Measurements from ENCODE around the gene INAVA. TPM values are rescaled to one million over a fixed set of nuclear protein-coding genes. Genes with fewer than 3 reads are reported as not detected.

Gene INAVA
- total RNA-seq, 1 donor from 2014 or later, result 23.7 TPM

DNA sequence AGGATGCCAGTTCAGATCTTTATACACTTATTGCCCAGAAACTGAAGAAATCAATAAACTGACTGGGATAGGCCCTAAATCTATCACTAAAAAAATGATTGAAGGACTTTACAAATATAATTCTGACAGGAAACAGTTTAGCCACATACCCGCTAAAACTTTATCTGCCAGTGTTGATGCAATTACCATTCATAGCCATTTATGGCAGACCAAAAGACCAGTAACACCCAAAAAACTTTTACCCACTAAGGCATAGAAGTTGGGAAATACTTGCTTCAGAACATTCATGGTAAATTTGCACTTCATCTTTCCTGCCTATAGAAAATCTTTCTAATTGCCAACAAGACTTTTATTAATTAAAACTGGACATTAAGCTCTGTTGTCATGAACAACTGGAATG, 36.9 kb upstream of the INAVA start:
- Histone ChIP-seq H3K4me3 (no peak overlapping the region), H3K4me1 (no peaks in the 10 kb centered on the region), H3K9ac (no peak overlapping the region), H3K79me2 (ENCODE audit: low read depth) (no peaks in the 10 kb centered on the region), H3K27ac (no peak overlapping the region), H4K20me1 (ENCODE audit: low read depth) (no peaks in the 10 kb centered on the region), H2AFZ (replicated peaks) (no peak overlapping the region), H3K36me3 (peaks cover 31% of the 10 kb centered on the region), H3K27me3 (no peaks in the 10 kb centered on the region), H3K4me2 (no peak overlapping the region), H3K9me3 (ENCODE audit: low read depth) (no peaks in the 10 kb centered on the region), H3F3A (ENCODE audit: low read depth) (peaks cover 4% of the 10 kb centered on the region)
- no peak for DNase-seq (ENCODE audit: low spot score)
- H3K27ac Mint-ChIP-seq, result no peak overlapping the region
- peaks cover 17% of the 10 kb centered on the region for H3K36me3 Mint-ChIP-seq
- no peak overlapping the region for H3K4me3 Mint-ChIP-seq
- TF ChIP-seq EZH2 (IDR thresholded peaks at IDR 0.05) (no peak), EZH2phosphoT487 (IDR thresholded peaks at IDR 0.05) (no peak)
- TF ChIP-seq, protein P1, sequence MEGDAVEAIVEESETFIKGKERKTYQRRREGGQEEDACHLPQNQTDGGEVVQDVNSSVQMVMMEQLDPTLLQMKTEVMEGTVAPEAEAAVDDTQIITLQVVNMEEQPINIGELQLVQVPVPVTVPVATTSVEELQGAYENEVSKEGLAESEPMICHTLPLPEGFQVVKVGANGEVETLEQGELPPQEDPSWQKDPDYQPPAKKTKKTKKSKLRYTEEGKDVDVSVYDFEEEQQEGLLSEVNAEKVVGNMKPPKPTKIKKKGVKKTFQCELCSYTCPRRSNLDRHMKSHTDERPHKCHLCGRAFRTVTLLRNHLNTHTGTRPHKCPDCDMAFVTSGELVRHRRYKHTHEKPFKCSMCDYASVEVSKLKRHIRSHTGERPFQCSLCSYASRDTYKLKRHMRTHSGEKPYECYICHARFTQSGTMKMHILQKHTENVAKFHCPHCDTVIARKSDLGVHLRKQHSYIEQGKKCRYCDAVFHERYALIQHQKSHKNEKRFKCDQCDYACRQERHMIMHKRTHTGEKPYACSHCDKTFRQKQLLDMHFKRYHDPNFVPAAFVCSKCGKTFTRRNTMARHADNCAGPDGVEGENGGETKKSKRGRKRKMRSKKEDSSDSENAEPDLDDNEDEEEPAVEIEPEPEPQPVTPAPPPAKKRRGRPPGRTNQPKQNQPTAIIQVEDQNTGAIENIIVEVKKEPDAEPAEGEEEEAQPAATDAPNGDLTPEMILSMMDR (IDR thresholded peaks at IDR 0.05), result no peak
- H3K4me1 Mint-ChIP-seq, result no peaks in the 10 kb centered on the region
- H3K9me3 Mint-ChIP-seq, result no peaks in the 10 kb centered on the region
- no peaks in the 10 kb centered on the region for H3K27me3 Mint-ChIP-seq (ENCODE audit: insufficient read depth, low read depth)

DNA sequence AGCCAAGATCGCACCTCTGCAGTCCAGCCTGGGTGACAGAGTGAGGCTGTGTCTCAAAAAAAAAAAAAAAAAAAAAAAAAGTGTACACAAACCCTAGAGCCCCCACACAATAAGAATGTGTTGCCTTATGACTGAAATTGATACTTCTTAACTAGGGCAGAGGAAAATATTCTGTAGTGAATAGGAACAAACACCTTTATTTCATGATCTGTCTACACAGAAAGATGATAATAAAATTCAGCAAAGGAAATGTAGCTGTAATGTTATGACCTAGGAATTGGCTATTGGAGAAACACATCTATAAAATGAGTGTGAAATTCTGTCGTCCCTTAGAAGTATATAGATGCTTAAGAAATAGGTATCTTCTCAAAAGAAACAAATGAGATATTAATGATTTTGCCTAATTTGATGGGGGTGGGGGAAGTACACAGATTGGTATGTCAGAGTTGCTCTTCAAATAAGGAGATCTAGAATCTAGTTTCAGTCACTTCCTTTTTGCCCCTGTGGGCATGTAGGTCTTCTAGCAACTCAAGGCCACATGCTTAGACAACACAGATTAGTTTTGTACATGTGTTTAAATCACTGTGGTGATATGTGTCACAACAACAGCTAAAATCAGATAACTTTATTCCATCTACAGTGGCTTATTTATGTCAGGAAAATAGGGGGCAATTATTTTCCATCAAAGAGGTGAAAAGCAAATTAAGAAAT, 32.6 kb upstream of the INAVA start:
- Histone ChIP-seq H2AFZ (replicated peaks) (no peak overlapping the region), H3K4me2 (no peak overlapping the region), H3K9ac (no peak overlapping the region), H3K27ac (no peak overlapping the region), H3K4me3 (no peak overlapping the region), H3K27me3 (no peaks in the 10 kb centered on the region), H3K4me1 (peaks cover 10% of the 10 kb centered on the region), H3K79me2 (ENCODE audit: low read depth) (no peaks in the 10 kb centered on the region), H3F3A (ENCODE audit: low read depth) (peaks cover 8% of the 10 kb centered on the region), H3K9me3 (ENCODE audit: low read depth) (no peaks in the 10 kb centered on the region), H3K36me3 (peaks cover 9% of the 10 kb centered on the region), H4K20me1 (ENCODE audit: low read depth) (no peaks in the 10 kb centered on the region)
- H3K27me3 Mint-ChIP-seq (ENCODE audit: insufficient read depth, low read depth), result no peaks in the 10 kb centered on the region
- H3K4me1 Mint-ChIP-seq, result peaks cover 2% of the 10 kb centered on the region
- H3K9me3 Mint-ChIP-seq, result no peaks in the 10 kb centered on the region
- TF ChIP-seq EZH2 (IDR thresholded peaks at IDR 0.05), result no peak
- TF ChIP-seq, protein P1 (IDR thresholded peaks at IDR 0.05), result no peak
- TF ChIP-seq EZH2phosphoT487 (IDR thresholded peaks at IDR 0.05), result no peak
- peaks cover 23% of the 10 kb centered on the region for H3K36me3 Mint-ChIP-seq
- no peak overlapping the region for H3K4me3 Mint-ChIP-seq
- no peak overlapping the region for H3K27ac Mint-ChIP-seq
- no peak for DNase-seq (ENCODE audit: low spot score)

DNA sequence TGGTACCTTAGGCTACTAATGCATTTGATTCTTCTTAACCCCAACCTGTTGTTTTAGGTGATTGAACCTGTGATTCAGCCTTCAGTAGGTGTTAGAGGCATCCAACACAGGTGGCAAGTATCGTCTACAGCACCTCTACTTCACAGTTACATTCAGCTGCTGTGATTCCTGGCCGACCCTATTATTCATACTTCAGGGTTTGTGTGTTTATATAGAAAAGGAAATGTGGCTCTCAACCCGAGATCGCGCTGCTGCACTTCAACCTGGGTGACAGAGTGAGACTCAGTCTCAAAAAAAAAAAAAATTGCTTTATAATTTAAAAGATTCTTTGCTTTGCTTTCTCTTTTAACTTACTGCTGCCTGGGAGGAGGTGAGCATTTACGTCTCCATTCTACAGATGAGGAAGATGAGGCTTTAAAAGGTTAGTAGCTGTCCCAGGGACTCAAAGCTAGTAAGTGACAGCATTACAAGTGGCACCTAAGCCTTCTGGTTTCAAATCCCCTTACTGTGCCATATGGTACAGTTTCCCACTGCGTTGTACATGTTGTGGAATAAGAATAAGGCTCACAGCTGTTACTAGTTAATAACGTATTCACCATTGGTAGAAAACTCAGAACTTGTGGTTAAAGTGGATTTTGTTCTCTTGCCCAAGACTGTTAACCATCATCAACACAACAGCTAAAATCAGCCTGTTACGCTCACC, 31.8 kb upstream of the INAVA start:
- Histone ChIP-seq H3K79me2 (ENCODE audit: low read depth) (no peaks in the 10 kb centered on the region), H3K27me3 (no peaks in the 10 kb centered on the region), H3K4me2 (no peak overlapping the region), H3K4me1 (peaks cover 14% of the 10 kb centered on the region), H3K27ac (no peak overlapping the region), H3F3A (ENCODE audit: low read depth) (peaks cover 14% of the 10 kb centered on the region), H3K4me3 (no peak overlapping the region), H3K9me3 (ENCODE audit: low read depth) (no peaks in the 10 kb centered on the region), H3K36me3 (peaks cover 2% of the 10 kb centered on the region), H2AFZ (replicated peaks) (no peak overlapping the region), H3K9ac (no peak overlapping the region), H4K20me1 (ENCODE audit: low read depth) (no peaks in the 10 kb centered on the region)
- no peaks in the 10 kb centered on the region for H3K9me3 Mint-ChIP-seq
- no peak overlapping the region for H3K27ac Mint-ChIP-seq
- no peak overlapping the region for H3K4me3 Mint-ChIP-seq
- TF ChIP-seq, protein P1 (IDR thresholded peaks at IDR 0.05), result no peak
- TF ChIP-seq EZH2 (IDR thresholded peaks at IDR 0.05), result no peak
- no peak for TF ChIP-seq EZH2phosphoT487 (IDR thresholded peaks at IDR 0.05)
- peaks cover 23% of the 10 kb centered on the region for H3K36me3 Mint-ChIP-seq
- peaks cover 6% of the 10 kb centered on the region for H3K4me1 Mint-ChIP-seq
- H3K27me3 Mint-ChIP-seq (ENCODE audit: insufficient read depth, low read depth), result no peaks in the 10 kb centered on the region
- no peak for DNase-seq (ENCODE audit: low spot score)

All from neural progenitor cell (in vitro differentiated cells).